Activated CD4-positive, CD25-positive, alpha-beta regulatory T cell (primary cell): ENCODE data around the gene ACTN3.
A peak's percentile ranks its signal among the peaks of the same experiment; 100 is the strongest.
"Not testable (repeated sequence)": the region's sequence is repeated elsewhere in the genome, so short reads cannot be mapped to it uniquely, and the experiment has no call there.

ENCODE experiments used
- DNase-seq, 4 experiments: peaks; one replicate each; lab custom pipeline; 2025; lab: John Stamatoyannopoulos, UW

Gene ACTN3

GRCh38 chr11:66564984-66565383 is 18.3 kb downstream of the ACTN3 start:
- DNase-seq: no peak

GRCh38 chr11:66566221-66566620 is 19.5 kb downstream of the ACTN3 start:
- DNase-seq: no peak

- DNase-seq: no peak
Measured at GRCh38 chr11:66567787-66568123, 21.1 kb downstream of the ACTN3 start.

- DNase-seq: peak; percentile 25 to 36 (median 32)
Measured at GRCh38 chr11:66568124-66568916, 21.6 kb downstream of the ACTN3 start, which contains the start of gene CTSF. Gene CTSF (minus strand): TSS chr11:66568606. CDS start chr11:66568486, 120 bp downstream.

- DNase-seq: no peak
Measured at GRCh38 chr11:66569076-66569475, 22.4 kb downstream of the ACTN3 start.

GRCh38 chr11:66570079-66570849 is 23.6 kb downstream of the ACTN3 start:
- no peak for DNase-seq

GRCh38 chr11:66570850-66571180 is 24.1 kb downstream of the ACTN3 start:
- no peak for DNase-seq

- DNase-seq: peak; percentile 44 to 70 (median 55)
Measured at GRCh38 chr11:66579017-66579606, 32.4 kb downstream of the ACTN3 start.

- no peak for DNase-seq
Measured at GRCh38 chr11:66580803-66581202, 34.1 kb downstream of the ACTN3 start.

GRCh38 chr11:66581261-66581660 is 34.6 kb downstream of the ACTN3 start:
- DNase-seq: no peak

- DNase-seq: not testable (repeated sequence)
Measured at GRCh38 chr11:66582565-66583147, 36.0 kb downstream of the ACTN3 start.

- DNase-seq: not testable (repeated sequence)
Measured at GRCh38 chr11:66585447-66585846, 38.7 kb downstream of the ACTN3 start.

GRCh38 chr11:66586136-66586535 is 39.4 kb downstream of the ACTN3 start:
- DNase-seq: no peak

- not testable (repeated sequence) for DNase-seq
Measured at GRCh38 chr11:66589315-66589714, 42.6 kb downstream of the ACTN3 start.

GRCh38 chr11:66589996-66590675 is 43.4 kb downstream of the ACTN3 start:
- no peak for DNase-seq

GRCh38 chr11:66591175-66591574 is 44.5 kb downstream of the ACTN3 start:
- no peak for DNase-seq

GRCh38 chr11:66592457-66593302 is 46.0 kb downstream of the ACTN3 start, which contains the start of the genes CCDC87 and CCS:
Gene CCDC87 (minus strand): TSS chr11:66593063. CDS start chr11:66593015, 48 bp downstream.
Gene CCS (plus strand): TSS chr11:66593185. CDS start chr11:66593262, 77 bp downstream.
- DNase-seq: peak; percentile 96 to 99 (median 96)

GRCh38 chr11:66593303-66593635 is 46.6 kb downstream of the ACTN3 start:
- no peak for DNase-seq

GRCh38 chr11:66593650-66594049 is 46.9 kb downstream of the ACTN3 start:
- DNase-seq: no peak

- DNase-seq: no peak
Measured at GRCh38 chr11:66595245-66595904, 48.7 kb downstream of the ACTN3 start.
